H1 (cell line): Measurements from ENCODE around the gene CHD5. TPM values are rescaled to one million over a fixed set of nuclear protein-coding genes. Genes with fewer than 3 reads are reported as not detected.

Experiments used
- BCL11A ChIP-seq, 2 experiments: IDR thresholded peaks; one replicate each; pipeline ENCODE4 v1.6.1; 2011; ENCODE audit warnings: low read depth in 2 of 2, low read length in 2 of 2, mild to moderate bottlenecking in 2 of 2
- EZH2 ChIP-seq: fragments of 200-600 bp; sonication (generic); IDR thresholded peaks from 2 replicates; pipeline ENCODE4 v1.7.1; 2012; ENCODE audit warnings: low read depth, mild to moderate bottlenecking, moderate library complexity, low read length, inconsistent platforms; ENCODE audit not compliant: severe bottlenecking
- POLR2AphosphoS5 ChIP-seq: IDR thresholded peaks from 2 replicates; pipeline ENCODE4 v1.6.1; 2011; ENCODE audit warnings: low read depth, low read length
- RXRA ChIP-seq: IDR thresholded peaks from 2 replicates; pipeline ENCODE4 v1.6.1; 2011; ENCODE audit warnings: low read depth, mild to moderate bottlenecking, low read length, moderate library complexity; ENCODE audit not compliant: insufficient read depth
- TAF7 ChIP-seq: optimal IDR thresholded peaks from 2 replicates; pipeline ENCODE3; 2011; ENCODE audit warnings: low read depth, mild to moderate bottlenecking, inconsistent platforms, low read length, moderate library complexity, borderline replicate concordance
- TCF12 ChIP-seq: IDR thresholded peaks from 2 replicates; pipeline ENCODE4 v1.6.1; 2011; ENCODE audit warnings: low read depth, mild to moderate bottlenecking, low read length
- polyA plus RNA-seq, 7 experiments: library from polyadenylated mRNA; depleted of rRNA in 3 of 7; stranded (reverse) in 5 of 7; unstranded in 2 of 7; fragments of >200 nt in 5 of 7; fragments of 200-250 nt in 2 of 7; gene quantifications; 1 replicate in 5 of 7; 2 replicates in 1 of 7; 4 replicates in 1 of 7; pipeline versions ENCODE4 v1.2.1 to v1.2.3, GENCODE V29; 2011 to 2013; ENCODE audit warnings: missing spikeins in 2 of 7, mixed read lengths in 2 of 7
- total RNA-seq: library from RNA; stranded (reverse); fragmentation: NEBNext Ultra II Directional; extraction: Animal tissue kit (Norgen Biotek cat#: 25700); gene quantifications from 2 replicates; pipeline ENCODE4 v1.2.1, GENCODE V29; 2021
- TF ChIP-seq, protein P1 (sequence below): fragments of 300-600 bp; sonication (generic); IDR thresholded peaks from 2 replicates; pipeline ENCODE4 v1.7.1; 2012; ENCODE audit warnings: low read length, moderate library complexity, mild to moderate bottlenecking, inconsistent platforms; ENCODE audit not compliant: insufficient replicate concordance
- TF ChIP-seq, protein P2 (sequence below): IDR thresholded peaks from 2 replicates; pipeline ENCODE4 v1.6.1; 2012; ENCODE audit warnings: inconsistent platforms

Gene CHD5
- total and polyA plus RNA-seq, 2 of the 8 experiments (the other 6 are each of a cell fraction or from before 2014, with no cell fraction given): 0.42 to 1.8 TPM

DNA sequence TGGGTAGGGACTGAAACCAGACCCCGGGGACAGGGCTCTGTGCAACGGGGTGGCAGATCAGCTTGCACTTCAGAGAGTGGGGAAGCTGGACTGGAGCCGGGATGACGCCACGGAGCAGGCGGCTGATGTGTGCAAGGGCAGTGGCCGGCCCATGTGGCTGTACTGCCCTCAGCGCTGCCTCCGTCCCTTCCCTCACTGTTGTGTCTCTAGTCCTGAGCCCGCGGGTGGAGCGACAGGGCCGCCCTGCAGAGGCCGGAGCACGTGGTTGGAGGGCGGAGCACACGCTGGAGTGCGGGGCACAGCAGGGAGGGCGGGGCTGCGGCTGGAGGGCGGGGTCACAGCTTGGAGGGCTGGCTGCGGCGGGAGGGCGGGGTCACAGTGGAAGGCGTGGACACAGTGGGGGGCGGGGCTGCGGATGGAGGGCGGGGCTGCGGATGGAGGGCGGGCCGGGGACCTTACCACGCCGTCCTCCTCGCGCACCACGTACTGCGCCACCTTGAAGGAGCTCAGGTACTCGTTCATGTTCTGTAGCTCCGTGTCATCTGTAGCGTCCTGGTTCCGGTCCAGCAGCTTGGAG, 52.4 kb downstream of the CHD5 start (continued):
- TF ChIP-seq, protein P1, sequence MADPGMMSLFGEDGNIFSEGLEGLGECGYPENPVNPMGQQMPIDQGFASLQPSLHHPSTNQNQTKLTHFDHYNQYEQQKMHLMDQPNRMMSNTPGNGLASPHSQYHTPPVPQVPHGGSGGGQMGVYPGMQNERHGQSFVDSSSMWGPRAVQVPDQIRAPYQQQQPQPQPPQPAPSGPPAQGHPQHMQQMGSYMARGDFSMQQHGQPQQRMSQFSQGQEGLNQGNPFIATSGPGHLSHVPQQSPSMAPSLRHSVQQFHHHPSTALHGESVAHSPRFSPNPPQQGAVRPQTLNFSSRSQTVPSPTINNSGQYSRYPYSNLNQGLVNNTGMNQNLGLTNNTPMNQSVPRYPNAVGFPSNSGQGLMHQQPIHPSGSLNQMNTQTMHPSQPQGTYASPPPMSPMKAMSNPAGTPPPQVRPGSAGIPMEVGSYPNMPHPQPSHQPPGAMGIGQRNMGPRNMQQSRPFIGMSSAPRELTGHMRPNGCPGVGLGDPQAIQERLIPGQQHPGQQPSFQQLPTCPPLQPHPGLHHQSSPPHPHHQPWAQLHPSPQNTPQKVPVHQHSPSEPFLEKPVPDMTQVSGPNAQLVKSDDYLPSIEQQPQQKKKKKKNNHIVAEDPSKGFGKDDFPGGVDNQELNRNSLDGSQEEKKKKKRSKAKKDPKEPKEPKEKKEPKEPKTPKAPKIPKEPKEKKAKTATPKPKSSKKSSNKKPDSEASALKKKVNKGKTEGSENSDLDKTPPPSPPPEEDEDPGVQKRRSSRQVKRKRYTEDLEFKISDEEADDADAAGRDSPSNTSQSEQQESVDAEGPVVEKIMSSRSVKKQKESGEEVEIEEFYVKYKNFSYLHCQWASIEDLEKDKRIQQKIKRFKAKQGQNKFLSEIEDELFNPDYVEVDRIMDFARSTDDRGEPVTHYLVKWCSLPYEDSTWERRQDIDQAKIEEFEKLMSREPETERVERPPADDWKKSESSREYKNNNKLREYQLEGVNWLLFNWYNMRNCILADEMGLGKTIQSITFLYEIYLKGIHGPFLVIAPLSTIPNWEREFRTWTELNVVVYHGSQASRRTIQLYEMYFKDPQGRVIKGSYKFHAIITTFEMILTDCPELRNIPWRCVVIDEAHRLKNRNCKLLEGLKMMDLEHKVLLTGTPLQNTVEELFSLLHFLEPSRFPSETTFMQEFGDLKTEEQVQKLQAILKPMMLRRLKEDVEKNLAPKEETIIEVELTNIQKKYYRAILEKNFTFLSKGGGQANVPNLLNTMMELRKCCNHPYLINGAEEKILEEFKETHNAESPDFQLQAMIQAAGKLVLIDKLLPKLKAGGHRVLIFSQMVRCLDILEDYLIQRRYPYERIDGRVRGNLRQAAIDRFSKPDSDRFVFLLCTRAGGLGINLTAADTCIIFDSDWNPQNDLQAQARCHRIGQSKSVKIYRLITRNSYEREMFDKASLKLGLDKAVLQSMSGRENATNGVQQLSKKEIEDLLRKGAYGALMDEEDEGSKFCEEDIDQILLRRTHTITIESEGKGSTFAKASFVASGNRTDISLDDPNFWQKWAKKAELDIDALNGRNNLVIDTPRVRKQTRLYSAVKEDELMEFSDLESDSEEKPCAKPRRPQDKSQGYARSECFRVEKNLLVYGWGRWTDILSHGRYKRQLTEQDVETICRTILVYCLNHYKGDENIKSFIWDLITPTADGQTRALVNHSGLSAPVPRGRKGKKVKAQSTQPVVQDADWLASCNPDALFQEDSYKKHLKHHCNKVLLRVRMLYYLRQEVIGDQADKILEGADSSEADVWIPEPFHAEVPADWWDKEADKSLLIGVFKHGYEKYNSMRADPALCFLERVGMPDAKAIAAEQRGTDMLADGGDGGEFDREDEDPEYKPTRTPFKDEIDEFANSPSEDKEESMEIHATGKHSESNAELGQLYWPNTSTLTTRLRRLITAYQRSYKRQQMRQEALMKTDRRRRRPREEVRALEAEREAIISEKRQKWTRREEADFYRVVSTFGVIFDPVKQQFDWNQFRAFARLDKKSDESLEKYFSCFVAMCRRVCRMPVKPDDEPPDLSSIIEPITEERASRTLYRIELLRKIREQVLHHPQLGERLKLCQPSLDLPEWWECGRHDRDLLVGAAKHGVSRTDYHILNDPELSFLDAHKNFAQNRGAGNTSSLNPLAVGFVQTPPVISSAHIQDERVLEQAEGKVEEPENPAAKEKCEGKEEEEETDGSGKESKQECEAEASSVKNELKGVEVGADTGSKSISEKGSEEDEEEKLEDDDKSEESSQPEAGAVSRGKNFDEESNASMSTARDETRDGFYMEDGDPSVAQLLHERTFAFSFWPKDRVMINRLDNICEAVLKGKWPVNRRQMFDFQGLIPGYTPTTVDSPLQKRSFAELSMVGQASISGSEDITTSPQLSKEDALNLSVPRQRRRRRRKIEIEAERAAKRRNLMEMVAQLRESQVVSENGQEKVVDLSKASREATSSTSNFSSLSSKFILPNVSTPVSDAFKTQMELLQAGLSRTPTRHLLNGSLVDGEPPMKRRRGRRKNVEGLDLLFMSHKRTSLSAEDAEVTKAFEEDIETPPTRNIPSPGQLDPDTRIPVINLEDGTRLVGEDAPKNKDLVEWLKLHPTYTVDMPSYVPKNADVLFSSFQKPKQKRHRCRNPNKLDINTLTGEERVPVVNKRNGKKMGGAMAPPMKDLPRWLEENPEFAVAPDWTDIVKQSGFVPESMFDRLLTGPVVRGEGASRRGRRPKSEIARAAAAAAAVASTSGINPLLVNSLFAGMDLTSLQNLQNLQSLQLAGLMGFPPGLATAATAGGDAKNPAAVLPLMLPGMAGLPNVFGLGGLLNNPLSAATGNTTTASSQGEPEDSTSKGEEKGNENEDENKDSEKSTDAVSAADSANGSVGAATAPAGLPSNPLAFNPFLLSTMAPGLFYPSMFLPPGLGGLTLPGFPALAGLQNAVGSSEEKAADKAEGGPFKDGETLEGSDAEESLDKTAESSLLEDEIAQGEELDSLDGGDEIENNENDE: no peak
- no peak for TF ChIP-seq BCL11A (IDR thresholded peaks at IDR 0.05; ENCODE audit: low read depth in 2 of 2, low read length in 2 of 2)
- TF ChIP-seq RXRA: no peak
- no peak for TF ChIP-seq TCF12
- no peak for TF ChIP-seq EZH2
- no peak for TF ChIP-seq POLR2AphosphoS5
- no peak for TF ChIP-seq TAF7
- TF ChIP-seq, protein P2, sequence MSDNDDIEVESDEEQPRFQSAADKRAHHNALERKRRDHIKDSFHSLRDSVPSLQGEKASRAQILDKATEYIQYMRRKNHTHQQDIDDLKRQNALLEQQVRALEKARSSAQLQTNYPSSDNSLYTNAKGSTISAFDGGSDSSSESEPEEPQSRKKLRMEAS: peak; percentile 99
